ENCODE data around the gene PIGS. TPM values are rescaled to one million over a fixed set of nuclear protein-coding genes. Genes with fewer than 3 reads are reported as not detected.

Gene PIGS
- total and polyA plus RNA-seq, 9 of the 15 experiments (the other 6 are each of a cell fraction or from before 2014, with no cell fraction given), result 47.5 to 138 (median 57.6) TPM

- ATAC-seq (no peak), DNase-seq (ENCODE audit: extremely low read depth in 1 of 4, low spot score in 3 of 4) (no peak), FAIRE-seq (no peak)
- in situ Hi-C loops (cut with MboI), result no loop called here
- BruUV-seq (replicated peaks), result no TSS peak
- Histone ChIP-seq H2AFZ (ENCODE audit: low read depth, low read length) (no peak overlapping the region), H3K27ac (ENCODE audit: extremely low read depth, low read depth, low read length) (no peak overlapping the region), H3K27me3 (ENCODE audit: control insufficient read depth in 2 of 2, insufficient read depth in 2 of 2, low read length in 2 of 2) (peaks cover 3 to 25% of the 10 kb centered on the region in 2 experiments; a peak in 3 of 5 replicates), H3K4me3 (no peak overlapping the region), H3K36me3 (ENCODE audit: control insufficient read depth, insufficient read depth, low read length) (no peaks in the 10 kb centered on the region), H3K79me2 (ENCODE audit: control insufficient read depth, insufficient read depth, low read length) (no peaks in the 10 kb centered on the region), H3K4me2 (ENCODE audit: insufficient read depth, low read length) (no peak overlapping the region), H3K4me1 (replicated peaks in 1 of 2; ENCODE audit: control insufficient read depth in 2 of 2, insufficient read depth in 2 of 2, low read length in 2 of 2) (peaks cover 11 to 38% of the 10 kb centered on the region in 2 experiments; a peak in 4 of 5 replicates), H3K9ac (ENCODE audit: insufficient read depth in 1 of 2, low read depth in 2 of 2, low read length in 2 of 2) (0 out of 4 replicates have a peak overlapping the region, but pooled peaks of 1 of the 2 experiments have one; percentile 16), H3K9me3 (replicated peaks; ENCODE audit: control insufficient read depth, insufficient read depth, low read depth, low read length) (0 out of 2 replicates have a peak, but pooled peaks cover under 1% of the 10 kb centered on the region), H3K9me1 (ENCODE audit: control insufficient read depth, insufficient read depth, low read length) (no peaks in the 10 kb centered on the region), H4K20me1 (replicated peaks; ENCODE audit: control insufficient read depth, insufficient read depth, low read length) (no peaks in the 10 kb centered on the region)
- TF ChIP-seq SRSF9 (IDR thresholded peaks at IDR 0.05; ENCODE audit: borderline replicate concordance, low read depth, low read length) (no peak), NFE2 (IDR thresholded peaks at IDR 0.05; ENCODE audit: low read depth) (no peak), ZBTB2 (IDR thresholded peaks at IDR 0.05) (no peak), ERF (CRISPR knock-in tag; IDR thresholded peaks at IDR 0.05) (no peak), MCM3 (IDR thresholded peaks at IDR 0.05) (no peak), HINFP (tag; conservative IDR thresholded peaks at IDR 0.05; ENCODE audit: low read depth) (no peak), TCF7L2 (IDR thresholded peaks at IDR 0.05; ENCODE audit: low read depth, low read length) (no peak), CBX5 (IDR thresholded peaks at IDR 0.05; ENCODE audit: borderline replicate concordance, low read depth) (no peak), LARP7 (IDR thresholded peaks at IDR 0.05) (no peak), JUND (IDR thresholded peaks at IDR 0.05; ENCODE audit: borderline replicate concordance, low read depth, low read length) (no peak), JUND (tag; IDR thresholded peaks at IDR 0.05; ENCODE audit: borderline replicate concordance, low read depth, low read length) (no peak), ZBTB17 (CRISPR knock-in tag; IDR thresholded peaks at IDR 0.05) (no peak), FOXM1 (IDR thresholded peaks at IDR 0.05; ENCODE audit: low read depth) (no peak), FOXM1 (CRISPR knock-in tag; IDR thresholded peaks at IDR 0.05; ENCODE audit: low read depth) (no peak), NFRKB (IDR thresholded peaks at IDR 0.05; ENCODE audit: low read depth) (no peak), BRCA1 (IDR thresholded peaks at IDR 0.05) (no peak), BRCA1 (CRISPR knock-in tag; IDR thresholded peaks at IDR 0.05) (no peak), ZMIZ1 (IDR thresholded peaks at IDR 0.05; ENCODE audit: low read depth in 2 of 2, low read length in 2 of 2) (no peak)
- 2% methylated on average over 17 of the region's 21 CpGs for WGBS (ENCODE audit: insufficient coverage, low coverage, missing lambda C conversion rate)
- ChIA-PET POLR2A (interaction anchor here (0.9 to 1.7 kb wide), 2 partner anchors 9 to 12 kb away, joined by 3 to 7 read pairs; no protein-coding TSS in a partner anchor), CTCF (ENCODE audit: low intra/inter-chr PET ratio) (no interaction called here)
- intact Hi-C loops (cut with micrococcal nuclease), result no loop called here
Observed at GRCh38 chr17:28521311-28522085, 49.8 kb downstream of the PIGS start.
